ENCODE results near the gene KLHL2.
"Not testable (repeated sequence)": the region's sequence is repeated elsewhere in the genome, so short reads cannot be mapped to it uniquely, and the experiment has no call there.

The KLHL2 gene, protein sequence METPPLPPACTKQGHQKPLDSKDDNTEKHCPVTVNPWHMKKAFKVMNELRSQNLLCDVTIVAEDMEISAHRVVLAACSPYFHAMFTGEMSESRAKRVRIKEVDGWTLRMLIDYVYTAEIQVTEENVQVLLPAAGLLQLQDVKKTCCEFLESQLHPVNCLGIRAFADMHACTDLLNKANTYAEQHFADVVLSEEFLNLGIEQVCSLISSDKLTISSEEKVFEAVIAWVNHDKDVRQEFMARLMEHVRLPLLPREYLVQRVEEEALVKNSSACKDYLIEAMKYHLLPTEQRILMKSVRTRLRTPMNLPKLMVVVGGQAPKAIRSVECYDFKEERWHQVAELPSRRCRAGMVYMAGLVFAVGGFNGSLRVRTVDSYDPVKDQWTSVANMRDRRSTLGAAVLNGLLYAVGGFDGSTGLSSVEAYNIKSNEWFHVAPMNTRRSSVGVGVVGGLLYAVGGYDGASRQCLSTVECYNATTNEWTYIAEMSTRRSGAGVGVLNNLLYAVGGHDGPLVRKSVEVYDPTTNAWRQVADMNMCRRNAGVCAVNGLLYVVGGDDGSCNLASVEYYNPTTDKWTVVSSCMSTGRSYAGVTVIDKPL

DNA sequence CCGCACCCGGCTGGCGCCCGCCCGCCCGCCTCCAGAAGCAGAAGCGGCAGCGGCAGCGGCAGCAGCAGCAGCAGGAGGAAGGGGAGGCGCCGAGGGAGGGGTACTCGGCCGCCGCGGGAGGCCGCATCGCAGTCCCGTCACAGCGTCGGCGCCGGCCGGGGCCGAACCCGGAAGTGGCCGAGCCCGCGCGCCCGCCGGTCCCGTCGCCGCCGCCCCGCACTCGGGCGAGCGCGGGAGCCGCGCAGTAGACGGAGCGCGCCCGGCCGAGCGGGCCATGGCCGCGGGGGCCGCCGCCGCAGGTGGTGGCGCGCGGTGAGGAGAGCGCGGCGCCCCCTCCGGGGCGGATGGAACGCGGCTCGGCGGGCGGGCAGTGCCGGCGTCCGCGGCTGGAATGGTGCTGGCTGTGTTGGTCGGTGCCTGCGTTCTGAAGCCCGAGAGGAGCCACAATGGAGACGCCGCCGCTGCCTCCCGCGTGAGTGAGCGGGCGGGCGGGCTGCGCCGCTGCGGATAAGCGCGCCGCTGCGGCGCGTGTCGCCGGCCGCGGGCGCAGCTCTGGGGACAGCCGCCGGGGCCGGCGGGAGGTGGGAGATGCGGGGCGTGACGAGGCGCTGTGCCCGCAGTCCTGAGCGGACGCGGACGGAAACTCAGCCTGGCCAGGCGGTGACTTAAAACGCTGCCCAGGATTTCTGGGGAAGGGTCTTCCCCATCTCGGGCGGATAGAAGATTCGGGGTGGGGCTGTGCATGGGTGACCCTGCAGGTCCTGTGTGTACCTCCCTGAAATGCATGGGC lies at the start of gene KLHL2:
Gene KLHL2 (plus strand): TSS at position 131 of the 790 bp plus-strand sequence. CDS start 316 bp downstream, at position 447.
- peak; percentile 56 for DNase-seq (ENCODE audit: low read depth)

DNA sequence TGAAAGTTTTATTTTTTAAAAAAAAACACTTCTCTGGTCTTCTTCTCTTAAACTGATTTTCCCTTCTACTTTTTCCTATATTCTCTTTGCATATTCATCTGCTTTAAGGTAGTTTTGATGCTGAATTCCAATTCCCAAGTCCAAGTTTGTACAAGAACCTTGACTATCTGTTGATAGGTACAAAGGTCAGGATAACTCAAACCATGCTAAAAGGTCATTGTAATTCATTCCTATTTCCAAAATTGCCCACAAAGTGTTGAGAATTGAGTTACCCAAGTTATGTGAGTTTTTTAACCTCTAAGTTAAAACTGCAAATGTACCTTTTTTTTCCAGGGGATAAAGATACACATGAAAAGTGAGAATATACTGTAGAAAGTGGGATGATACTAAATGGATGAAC lies 48.6 kb upstream of the KLHL2 start:
- DNase-seq (ENCODE audit: low read depth) = no peak

- no peak for DNase-seq (ENCODE audit: low read depth)
These were observed 43.1 kb upstream of the KLHL2 start for GRCh38 chr4:165164257-165164656.

- DNase-seq (ENCODE audit: low read depth) = not testable (repeated sequence)
These were observed 40.5 kb upstream of the KLHL2 start for GRCh38 chr4:165166872-165167271.

DNA sequence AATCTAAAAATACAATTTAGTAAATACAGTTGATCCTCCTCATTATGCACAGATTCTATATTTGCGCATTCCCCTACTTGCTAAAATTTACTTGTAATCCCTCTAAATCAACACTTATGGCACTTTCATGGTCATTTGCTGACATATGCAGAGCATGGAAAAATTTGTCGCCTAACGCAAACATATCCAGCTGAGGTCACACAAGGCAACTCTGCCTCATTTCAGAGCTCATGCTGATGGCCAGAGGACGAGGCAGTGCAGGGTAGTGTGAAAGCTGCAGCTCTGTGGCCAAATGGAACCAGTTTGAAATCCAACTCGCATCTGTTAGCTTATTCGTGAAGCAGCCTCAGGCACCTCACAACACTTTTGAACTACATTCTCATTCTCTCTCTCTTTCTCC lies 39.7 kb upstream of the KLHL2 start:
- no peak for DNase-seq (ENCODE audit: low read depth)

GRCh38 chr4:165170819-165171218 lies 36.5 kb upstream of the KLHL2 start:
- no peak for DNase-seq (ENCODE audit: low read depth)

DNA sequence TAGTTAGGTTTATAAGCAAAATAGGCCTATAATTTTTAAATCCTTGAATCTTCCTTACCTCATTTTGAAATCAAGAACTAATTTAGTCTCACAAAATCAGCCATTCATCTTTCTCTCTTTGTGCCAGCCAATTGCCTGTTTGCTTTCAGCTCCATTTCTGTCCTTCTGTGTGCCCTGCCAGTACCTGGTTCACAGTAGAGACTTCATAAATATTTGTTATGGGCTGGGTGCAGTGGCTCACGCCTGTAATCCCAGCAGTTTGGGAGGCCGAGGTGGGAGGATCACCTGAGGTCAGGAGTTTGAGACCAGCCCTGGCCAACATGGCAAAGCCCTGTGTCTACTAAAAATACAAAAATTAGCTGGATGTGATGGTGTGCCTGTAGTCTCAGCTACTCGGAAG lies 31.9 kb upstream of the KLHL2 start:
- DNase-seq (ENCODE audit: low read depth) = not testable (repeated sequence)

DNA sequence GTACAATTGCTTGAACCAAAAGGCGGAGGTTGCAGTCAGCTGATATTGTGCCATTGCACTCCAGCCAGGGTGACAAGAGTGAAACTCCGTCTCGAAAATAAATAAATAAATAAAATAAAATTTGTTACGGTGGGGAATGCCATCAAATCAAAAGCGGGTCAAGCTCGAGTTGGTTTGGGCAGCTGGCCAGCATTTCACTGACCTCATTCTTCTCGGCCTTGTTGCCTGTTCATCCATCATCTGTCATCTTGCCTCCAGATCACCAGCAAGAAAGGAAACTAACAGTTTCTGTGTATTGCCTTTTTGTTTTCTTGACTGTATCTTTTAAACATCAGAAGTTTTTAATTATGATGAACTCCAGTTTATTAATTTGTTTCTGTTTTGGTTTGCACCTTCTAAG lies 31.5 kb upstream of the KLHL2 start:
- DNase-seq (ENCODE audit: low read depth) = no peak

- DNase-seq (ENCODE audit: low read depth) = no peak
These were observed 29.4 kb upstream of the KLHL2 start for GRCh38 chr4:165177725-165178666.

GRCh38 chr4:165184220-165184619 lies 23.1 kb upstream of the KLHL2 start:
- no peak for DNase-seq (ENCODE audit: low read depth)

GRCh38 chr4:165184998-165185397 lies 22.4 kb upstream of the KLHL2 start:
- DNase-seq (ENCODE audit: low read depth) = not testable (repeated sequence)

DNA sequence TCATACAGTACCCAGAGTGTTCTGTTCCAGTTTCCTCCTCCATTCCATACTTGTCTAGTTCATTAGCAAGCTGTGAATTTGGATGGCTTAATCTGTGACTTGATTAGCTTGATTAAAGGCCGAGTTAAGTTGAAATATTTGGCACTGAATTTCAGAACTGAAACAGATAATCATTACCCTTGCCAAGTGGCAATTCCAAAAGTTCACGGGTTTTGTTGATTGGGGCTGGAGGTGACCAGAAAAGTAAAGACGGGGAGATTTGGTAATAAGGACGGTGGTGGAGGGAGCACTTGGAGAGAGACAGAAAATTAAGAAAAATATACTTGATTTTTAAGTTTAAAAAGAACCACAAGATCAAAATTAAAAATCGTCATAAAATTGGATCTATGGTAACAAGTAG lies 21.9 kb upstream of the KLHL2 start:
- no peak for DNase-seq (ENCODE audit: low read depth)

- no peak for DNase-seq (ENCODE audit: low read depth)
These were observed 16.6 kb upstream of the KLHL2 start for GRCh38 chr4:165190591-165191347.

GRCh38 chr4:165191348-165191656 lies 16.1 kb upstream of the KLHL2 start:
- no peak for DNase-seq (ENCODE audit: low read depth)

DNA sequence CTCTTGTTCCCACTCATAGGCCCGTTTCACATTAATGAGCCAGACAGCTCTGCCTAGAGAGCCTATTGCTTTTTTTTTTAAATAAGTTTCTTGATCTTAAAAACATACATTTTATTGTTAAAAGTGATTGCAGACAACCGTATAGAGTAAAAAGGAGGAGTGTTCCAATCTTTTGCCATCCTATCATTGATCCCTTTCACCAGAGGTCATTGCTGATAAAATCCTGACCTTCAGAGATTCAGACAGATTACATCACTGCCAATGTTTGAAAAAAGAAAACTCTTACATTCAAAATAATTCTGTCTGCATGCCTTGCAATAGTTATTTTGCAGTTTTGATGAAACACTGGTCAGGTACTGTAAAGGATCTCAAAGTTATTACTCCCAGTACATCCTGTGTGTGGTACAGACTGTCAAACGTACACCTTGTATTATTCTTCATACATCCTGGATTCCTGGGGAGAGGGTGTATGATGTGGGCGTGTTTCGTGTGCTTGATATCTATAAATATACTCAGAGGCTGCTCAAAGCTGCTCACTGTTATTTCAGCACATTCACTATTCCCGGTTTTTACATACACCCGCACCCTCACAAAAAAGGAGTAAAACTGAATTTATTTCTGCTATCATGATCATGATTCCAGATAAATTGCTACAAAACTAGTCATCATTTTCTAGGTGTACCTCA lies 15.4 kb upstream of the KLHL2 start:
- no peak for DNase-seq (ENCODE audit: low read depth)

DNA sequence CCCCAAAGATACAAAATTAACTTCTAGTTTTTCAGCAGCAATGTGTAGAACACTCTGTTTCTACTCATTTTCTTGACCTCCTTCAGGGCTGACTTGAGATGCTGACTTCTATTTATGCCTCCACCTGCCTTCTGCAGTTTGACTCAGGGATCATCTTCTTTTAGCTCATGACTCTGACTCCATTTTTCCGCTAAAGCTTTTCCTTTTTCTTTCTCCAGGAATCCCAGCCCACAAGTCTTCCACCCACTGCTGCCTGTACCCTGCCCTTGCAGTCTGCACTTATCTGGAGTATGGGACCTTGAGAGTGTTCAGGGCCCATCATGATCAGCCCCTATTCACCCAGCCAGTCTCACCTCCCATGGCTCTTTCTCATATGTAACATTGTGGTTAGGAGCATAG lies 14.9 kb upstream of the KLHL2 start:
- no peak for DNase-seq (ENCODE audit: low read depth)

DNA sequence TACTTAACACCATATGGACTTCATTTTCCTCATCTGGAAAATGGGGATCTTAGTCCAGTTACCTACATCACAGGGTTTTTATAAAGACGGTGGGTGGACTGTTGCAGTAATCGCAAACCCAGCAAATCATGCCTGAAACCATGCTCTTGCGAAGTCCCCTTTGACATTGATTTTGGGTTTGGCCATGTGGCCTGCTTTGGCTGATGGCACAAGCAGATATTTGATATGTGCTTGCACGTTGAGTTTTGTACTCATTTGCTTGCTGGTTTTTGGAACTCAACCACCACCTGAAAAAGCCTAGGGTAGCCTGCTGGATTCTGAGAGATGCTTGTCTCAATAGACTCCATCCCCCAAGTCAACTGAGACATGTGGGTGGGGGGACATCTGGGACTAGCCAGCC lies 14.4 kb upstream of the KLHL2 start:
- no peak for DNase-seq (ENCODE audit: low read depth)

DNA sequence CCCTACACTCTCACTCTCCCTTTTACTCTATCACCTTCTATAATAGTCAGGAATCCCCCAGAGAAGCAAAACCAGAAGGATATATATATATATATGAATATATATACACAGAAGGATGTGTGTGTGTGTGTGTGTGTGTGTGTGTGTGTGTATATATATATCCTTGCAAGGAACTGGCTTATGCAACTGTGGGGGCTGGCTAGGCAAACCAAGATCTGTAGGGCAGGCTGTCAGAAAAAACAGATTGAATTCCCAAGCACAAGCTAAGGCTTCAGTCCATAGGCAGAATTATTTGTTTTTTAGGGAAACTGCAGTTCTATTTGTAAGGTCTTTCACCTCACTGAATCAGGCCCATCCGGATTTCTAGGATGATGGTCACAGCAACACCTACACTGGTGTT lies 13.0 kb upstream of the KLHL2 start:
- DNase-seq (ENCODE audit: low read depth) = no peak

- no peak for DNase-seq (ENCODE audit: low read depth)
These were observed 9.0 kb upstream of the KLHL2 start for GRCh38 chr4:165198329-165198728.

- DNase-seq (ENCODE audit: low read depth) = no peak
These were observed 8.1 kb upstream of the KLHL2 start for GRCh38 chr4:165199286-165199685.

DNA sequence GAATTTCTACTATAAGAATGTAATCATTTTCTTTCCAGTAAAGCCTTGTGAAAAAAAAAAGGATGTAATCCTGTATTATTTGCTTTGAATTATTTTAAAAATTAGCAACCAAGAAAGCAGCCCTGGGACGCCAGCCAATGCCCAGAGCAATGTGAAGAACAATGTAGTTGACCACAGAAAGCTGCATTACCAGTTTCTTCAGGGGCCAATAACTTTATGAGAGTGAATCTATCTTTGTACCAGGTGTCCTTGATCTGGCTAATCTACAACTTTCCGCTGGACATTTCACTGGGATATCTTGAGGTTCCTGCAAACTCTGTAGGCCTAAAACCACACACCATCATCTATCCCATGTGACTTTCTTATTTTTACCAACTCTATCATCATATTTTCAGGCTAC lies 7.6 kb upstream of the KLHL2 start:
- no peak for DNase-seq (ENCODE audit: low read depth)
